Measurements from ENCODE around the gene CLCN2.

CLCN2 gene

GRCh38 chr3:184360070-184360928, 1.1 kb downstream of the CLCN2 start:
- no peak for DNase-seq (ENCODE audit: low read depth)

GRCh38 chr3:184359610-184360009, 1.8 kb downstream of the CLCN2 start:
- no peak for DNase-seq (ENCODE audit: low read depth)

GRCh38 chr3:184358921-184359350, 2.5 kb downstream of the CLCN2 start:
- DNase-seq (ENCODE audit: low read depth): no peak

DNA sequence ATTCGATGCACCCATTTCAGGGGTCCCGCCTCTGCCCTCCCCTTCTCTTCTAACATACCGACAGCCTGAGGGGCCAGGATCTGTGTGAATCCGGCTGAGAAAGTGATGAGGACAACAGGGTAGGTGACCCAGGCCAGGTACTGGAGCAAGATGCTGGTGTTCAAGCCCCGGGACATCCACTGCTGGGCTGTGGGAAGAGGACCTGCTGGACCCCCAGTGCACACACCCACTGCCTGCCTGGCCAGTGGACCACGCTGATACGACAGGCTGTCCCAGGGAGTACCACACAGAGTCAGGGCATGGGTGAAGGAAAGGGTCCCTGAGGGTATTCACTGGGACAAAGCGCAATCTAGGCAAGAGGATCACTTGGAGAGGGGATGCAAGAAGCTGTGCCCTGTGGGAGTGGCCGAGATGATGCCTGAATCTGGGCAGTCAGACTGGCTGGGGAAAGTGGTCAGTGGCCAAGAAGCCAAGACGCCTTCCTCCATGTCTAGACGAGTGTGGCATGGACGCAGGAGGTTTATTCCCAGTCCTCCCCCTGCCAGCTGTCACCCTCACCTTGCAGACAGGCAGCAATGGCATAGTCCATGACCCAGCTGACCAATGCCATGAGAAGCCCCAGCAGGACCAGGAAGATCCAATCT, 3.2 kb downstream of the CLCN2 start:
- no peak for DNase-seq (ENCODE audit: low read depth)

DNA sequence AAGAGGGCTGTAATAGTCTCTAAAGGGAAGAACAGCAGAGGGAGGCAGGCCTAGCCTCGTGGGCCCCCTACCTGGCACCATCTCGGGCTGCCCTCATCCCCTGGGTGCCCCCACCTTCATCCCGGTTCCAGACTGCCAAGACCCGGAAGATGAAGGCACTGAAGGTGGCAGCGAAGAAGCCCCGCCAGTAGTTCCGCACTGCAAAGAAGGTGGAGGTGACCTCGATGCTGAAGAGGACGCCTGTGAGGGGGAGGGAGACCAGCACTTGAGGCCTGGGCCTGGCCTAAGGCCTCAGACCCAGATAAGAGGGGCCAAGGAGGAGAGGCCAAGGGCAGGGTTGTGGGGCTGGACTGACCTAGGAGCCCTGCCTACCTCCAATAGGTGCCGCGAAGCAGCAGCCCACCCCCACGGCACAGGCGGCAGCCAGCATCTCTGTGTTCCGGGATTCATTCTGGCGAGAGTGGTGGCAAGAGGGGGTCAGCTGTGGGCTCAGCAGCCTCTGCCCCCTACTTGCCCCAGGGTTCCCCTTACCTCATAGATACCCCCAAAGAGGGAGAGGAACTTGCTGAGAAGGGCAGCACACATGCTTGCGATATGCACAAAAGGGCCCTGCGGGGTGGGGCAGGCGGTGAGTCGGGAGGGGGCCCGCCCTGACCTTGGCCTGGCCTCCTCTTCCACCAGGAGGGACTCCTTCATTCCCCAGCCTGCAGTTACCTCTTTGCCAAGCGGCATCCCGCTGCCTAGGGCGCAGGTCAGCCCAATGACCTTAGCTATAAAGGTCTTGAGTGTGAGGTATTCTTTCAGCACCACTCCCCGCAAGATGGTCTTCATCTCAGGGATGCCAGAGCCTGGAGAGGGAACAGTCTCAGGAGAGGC, 3.9 kb downstream of the CLCN2 start:
- no peak for DNase-seq (ENCODE audit: low read depth)

- no peak for DNase-seq (ENCODE audit: low read depth)
Measured at GRCh38 chr3:184355261-184356040, 6.0 kb downstream of the CLCN2 start.

- DNase-seq (ENCODE audit: low read depth): no peak
Measured at GRCh38 chr3:184354754-184355153, 6.7 kb downstream of the CLCN2 start.

DNA sequence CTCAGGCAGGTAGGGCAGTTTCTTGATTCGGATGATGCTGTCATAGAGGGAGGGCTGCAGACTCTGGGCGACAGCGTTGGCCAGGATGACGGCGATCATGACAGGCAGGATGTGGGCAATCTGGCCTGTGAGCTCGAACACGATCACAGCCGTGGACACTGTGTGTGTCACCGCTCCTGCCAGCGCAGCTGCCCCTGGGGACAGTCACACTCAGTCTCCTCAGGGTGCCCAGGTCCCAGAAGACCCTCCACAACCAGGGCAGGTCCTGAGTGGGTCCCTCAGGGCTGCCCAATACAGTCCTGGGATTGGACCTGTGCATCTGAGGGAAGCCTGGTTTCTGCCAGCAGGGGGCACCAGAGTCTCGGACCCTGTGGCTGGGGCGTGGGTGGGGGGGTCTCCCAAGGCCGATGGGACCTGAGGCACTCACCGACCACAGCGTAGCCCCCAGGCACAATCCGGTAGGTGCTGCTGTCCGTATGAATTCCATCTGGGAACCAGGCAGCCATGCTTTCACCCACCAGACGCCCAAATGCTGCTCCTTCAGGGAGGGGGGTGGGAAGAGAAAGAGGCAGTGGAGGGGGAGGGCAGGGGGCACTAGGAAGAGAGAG, 7.2 kb downstream of the CLCN2 start:
- DNase-seq (ENCODE audit: low read depth): peak; percentile 18

GRCh38 chr3:184353546-184353941, 7.9 kb downstream of the CLCN2 start:
- DNase-seq (ENCODE audit: low read depth): no peak

- DNase-seq (ENCODE audit: low read depth): no peak
Measured at GRCh38 chr3:184352897-184353545, 8.4 kb downstream of the CLCN2 start.

DNA sequence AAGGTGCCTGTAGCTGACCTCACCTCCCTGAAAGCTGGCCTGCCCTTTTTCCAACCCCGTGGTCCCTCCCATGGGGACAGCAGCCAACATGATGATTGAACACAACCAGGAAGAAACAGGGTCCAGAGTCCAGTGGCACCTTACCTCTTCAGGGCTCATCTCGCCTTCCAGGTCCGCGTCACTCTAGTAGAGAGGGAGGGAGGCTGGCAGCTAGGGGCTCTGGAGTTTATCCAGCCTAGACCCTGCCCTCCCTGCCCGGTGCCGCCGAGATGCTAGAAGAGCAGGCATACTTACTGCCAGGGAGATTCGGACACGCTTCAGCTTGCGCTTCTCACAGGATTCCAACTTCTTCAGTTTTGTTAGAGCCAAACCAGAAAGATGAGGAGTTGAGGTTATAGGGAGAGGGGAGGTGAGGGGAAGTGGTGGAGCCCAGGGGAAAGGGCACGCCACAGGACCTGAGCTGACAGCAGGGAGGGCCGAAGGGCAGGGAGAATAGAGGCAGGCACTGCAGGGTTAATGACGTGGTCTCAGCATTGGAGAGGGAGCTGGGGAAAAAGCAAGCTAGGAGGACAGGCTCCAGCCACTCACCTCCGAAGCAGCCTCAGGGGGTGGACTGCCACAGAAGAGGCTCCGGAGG, 9.1 kb downstream of the CLCN2 start:
- no peak for DNase-seq (ENCODE audit: low read depth)

- DNase-seq (ENCODE audit: low read depth): no peak
Measured at GRCh38 chr3:184351511-184352148, 9.8 kb downstream of the CLCN2 start.

GRCh38 chr3:184350618-184351017, 10.8 kb downstream of the CLCN2 start:
- DNase-seq (ENCODE audit: low read depth): no peak

GRCh38 chr3:184349563-184350470, 11.6 kb downstream of the CLCN2 start:
- no peak for DNase-seq (ENCODE audit: low read depth)

- DNase-seq (ENCODE audit: low read depth): no peak
Measured at GRCh38 chr3:184348057-184348382, 13.4 kb downstream of the CLCN2 start.

- no peak for DNase-seq (ENCODE audit: low read depth)
Measured at GRCh38 chr3:184347321-184348056, 13.9 kb downstream of the CLCN2 start.

DNA sequence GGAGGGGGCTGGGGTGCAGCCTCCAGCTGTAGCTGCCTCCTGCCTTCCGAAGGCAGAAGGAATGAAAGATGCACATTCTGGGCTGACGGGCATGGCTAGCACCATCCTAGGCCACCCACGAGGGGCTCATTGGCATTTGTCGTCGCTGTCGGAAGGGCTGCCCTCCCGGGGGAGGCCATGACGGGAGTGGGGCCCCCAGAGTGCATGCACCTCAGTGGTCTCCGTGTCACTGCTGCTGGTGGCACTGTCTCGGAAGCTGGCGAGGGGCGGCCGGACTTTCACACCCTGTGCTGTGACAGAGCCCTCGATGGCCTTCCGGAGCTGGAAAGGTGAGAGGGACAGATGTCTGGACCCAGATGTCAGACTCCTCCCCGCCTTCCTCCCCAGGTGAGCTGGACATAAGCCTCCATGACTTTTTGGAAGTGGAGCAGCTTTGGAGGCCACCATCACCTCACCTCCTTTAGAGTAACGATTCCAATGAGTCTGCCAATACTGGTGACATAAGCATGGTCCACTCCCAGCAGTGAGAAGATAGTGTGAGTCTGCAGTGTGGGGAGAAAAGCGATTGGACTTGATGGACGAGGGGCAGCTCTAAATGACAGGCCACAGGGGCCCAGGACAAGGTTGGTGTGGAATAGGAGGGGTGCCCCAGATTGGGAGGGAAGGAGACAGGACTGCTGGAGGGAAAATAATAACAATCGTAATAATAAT, 14.8 kb downstream of the CLCN2 start:
- DNase-seq (ENCODE audit: low read depth): no peak

Measured in T-helper 22 cell (primary cell).